DND-41 (cell line): ENCODE data around the gene SUSD6.

Source experiments
- ATAC-seq: fragments of 200-7000 bp; cut with Tn5 transposase; 3 replicates; pipeline ENCODE4 v1.9.1; 2021; ENCODE audit warnings: low read depth; ENCODE audit not compliant: insufficient read depth
- DNase-seq: peaks from one replicate; pipeline ENCODE4 v3.0.0-alpha.2; 2020
- H2AFZ ChIP-seq: 2 replicates; pipeline ENCODE4 v1.6.0; 2012; ENCODE audit warnings: low read depth, low read length
- H3K27ac ChIP-seq: 2 replicates; pipeline ENCODE4 v1.5.1; 2012; ENCODE audit warnings: low read length, inconsistent platforms
- H3K27me3 ChIP-seq: fragments of 200-600 bp; sonication (generic); 2 replicates; pipeline ENCODE4 v1.6.0; 2012; ENCODE audit warnings: low read length, mild to moderate bottlenecking, inconsistent platforms; ENCODE audit not compliant: insufficient read depth, poor library complexity
- H3K36me3 ChIP-seq: 2 replicates; pipeline ENCODE4 v1.5.1; 2012; ENCODE audit warnings: low read length, inconsistent platforms; ENCODE audit not compliant: insufficient read depth
- H3K4me1 ChIP-seq: 2 replicates; pipeline ENCODE4 v1.5.1; 2012; ENCODE audit warnings: mild to moderate bottlenecking, low read length; ENCODE audit not compliant: insufficient read depth
- H3K4me2 ChIP-seq: 2 replicates; pipeline ENCODE4 v1.6.0; 2012; ENCODE audit warnings: mild to moderate bottlenecking, moderate library complexity, low read length, inconsistent platforms; ENCODE audit not compliant: insufficient read depth
- H3K4me3 ChIP-seq, 2 experiments: fragments of 200-600 bp in 1 of 2; shearing (Covaris generic) in 1 of 2; 2 replicates each; pipeline ENCODE4 v1.5.1; 2012 to 2016; ENCODE audit warnings: inconsistent platforms in 2 of 2, low read length in 2 of 2, mild to moderate bottlenecking in 2 of 2, low read depth in 1 of 2, moderate library complexity in 1 of 2
- H3K79me2 ChIP-seq: 2 replicates; pipeline ENCODE4 v1.6.0; 2012; ENCODE audit warnings: low read length, inconsistent platforms; ENCODE audit not compliant: insufficient read depth
- H3K9ac ChIP-seq: 2 replicates; pipeline ENCODE4 v1.6.0; 2012; ENCODE audit warnings: low read depth, mild to moderate bottlenecking, inconsistent platforms, low read length, moderate library complexity
- H3K9me3 ChIP-seq: 2 replicates; pipeline ENCODE4 v1.5.1; 2012; ENCODE audit warnings: low read length, moderate library complexity, mild to moderate bottlenecking, inconsistent platforms; ENCODE audit not compliant: insufficient read depth, severe bottlenecking
- H4K20me1 ChIP-seq: 2 replicates; pipeline ENCODE4 v1.6.0; 2012; ENCODE audit warnings: low read length; ENCODE audit not compliant: insufficient read depth
- EZH2 ChIP-seq: IDR thresholded peaks from 3 replicates; pipeline ENCODE4 v1.6.1; 2012; ENCODE audit warnings: borderline replicate concordance, low read depth, mild to moderate bottlenecking, moderate library complexity, low read length, inconsistent platforms; ENCODE audit not compliant: severe bottlenecking
- TF ChIP-seq, protein P1 (sequence below): IDR thresholded peaks from 2 replicates; pipeline ENCODE4 v1.5.1; 2012; ENCODE audit warnings: borderline replicate concordance, low read length, moderate library complexity, mild to moderate bottlenecking; ENCODE audit not compliant: poor library complexity, severe bottlenecking; ENCODE audit errors: extremely low read depth

Gene SUSD6

DNA sequence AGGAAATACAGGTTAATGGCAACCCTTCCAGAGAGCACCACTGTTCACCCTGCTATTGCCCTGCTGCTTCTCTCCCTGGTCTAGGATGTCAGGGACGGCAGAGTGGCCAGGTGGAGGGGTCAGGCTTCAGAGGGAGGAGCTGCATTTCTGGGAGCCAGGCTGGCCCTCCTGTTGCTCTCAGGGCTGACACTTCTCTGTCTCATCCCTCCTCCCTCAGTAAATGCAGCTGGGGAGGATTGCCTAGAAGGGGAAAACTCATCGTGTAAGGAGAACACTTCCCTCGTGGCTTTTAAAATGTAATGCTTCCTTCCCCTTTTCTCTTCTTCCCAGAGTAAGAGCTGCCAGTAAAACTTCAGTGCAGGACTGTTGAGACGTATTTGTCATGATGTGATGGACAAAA is 20.8 kb downstream of the SUSD6 start:
- no peaks in the 10 kb centered on the region for H3K9me3 ChIP-seq
- no peak overlapping the region for H3K9ac ChIP-seq
- TF ChIP-seq, protein P1, sequence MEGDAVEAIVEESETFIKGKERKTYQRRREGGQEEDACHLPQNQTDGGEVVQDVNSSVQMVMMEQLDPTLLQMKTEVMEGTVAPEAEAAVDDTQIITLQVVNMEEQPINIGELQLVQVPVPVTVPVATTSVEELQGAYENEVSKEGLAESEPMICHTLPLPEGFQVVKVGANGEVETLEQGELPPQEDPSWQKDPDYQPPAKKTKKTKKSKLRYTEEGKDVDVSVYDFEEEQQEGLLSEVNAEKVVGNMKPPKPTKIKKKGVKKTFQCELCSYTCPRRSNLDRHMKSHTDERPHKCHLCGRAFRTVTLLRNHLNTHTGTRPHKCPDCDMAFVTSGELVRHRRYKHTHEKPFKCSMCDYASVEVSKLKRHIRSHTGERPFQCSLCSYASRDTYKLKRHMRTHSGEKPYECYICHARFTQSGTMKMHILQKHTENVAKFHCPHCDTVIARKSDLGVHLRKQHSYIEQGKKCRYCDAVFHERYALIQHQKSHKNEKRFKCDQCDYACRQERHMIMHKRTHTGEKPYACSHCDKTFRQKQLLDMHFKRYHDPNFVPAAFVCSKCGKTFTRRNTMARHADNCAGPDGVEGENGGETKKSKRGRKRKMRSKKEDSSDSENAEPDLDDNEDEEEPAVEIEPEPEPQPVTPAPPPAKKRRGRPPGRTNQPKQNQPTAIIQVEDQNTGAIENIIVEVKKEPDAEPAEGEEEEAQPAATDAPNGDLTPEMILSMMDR = no peak
- TF ChIP-seq EZH2 = no peak
- peaks cover 18% of the 10 kb centered on the region for H4K20me1 ChIP-seq
- no peak overlapping the region for H3K4me2 ChIP-seq
- H3K4me3 ChIP-seq = no peak overlapping the region
- no peaks in the 10 kb centered on the region for H3K4me1 ChIP-seq
- H3K27ac ChIP-seq = no peak overlapping the region
- no peak for ATAC-seq
- peaks cover 19% of the 10 kb centered on the region for H3K79me2 ChIP-seq
- no peak for DNase-seq
- H3K27me3 ChIP-seq = no peaks in the 10 kb centered on the region
- no peak overlapping the region for H2AFZ ChIP-seq
- H3K36me3 ChIP-seq = no peaks in the 10 kb centered on the region

DNA sequence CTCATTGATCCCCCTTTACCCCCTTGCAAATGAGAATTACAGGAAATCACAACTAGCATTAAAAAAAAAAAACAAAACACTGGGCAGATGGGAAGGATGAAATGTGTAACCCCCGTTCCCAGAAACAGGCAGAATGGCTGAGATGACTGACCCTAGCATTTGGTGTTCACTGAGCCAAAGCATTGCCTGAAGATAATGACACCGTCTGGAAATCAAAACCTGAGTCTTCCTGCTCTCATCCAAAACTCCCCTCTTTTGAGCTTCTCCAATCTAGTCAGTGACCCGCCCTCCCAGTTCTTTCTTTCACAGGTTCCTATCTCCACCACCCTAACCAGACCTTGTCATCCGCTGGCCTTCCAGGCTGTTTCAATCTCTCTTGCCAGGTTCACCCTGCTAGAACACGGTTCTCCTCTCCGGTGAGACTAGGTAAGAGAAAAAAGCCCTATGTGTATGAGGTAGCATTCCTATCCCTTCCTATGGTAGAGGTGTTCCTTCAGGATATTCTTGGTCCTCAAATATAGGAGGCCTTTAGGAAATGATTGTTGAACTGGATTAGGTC is 21.3 kb downstream of the SUSD6 start:
- Histone ChIP-seq H3K79me2 (peaks cover 23% of the 10 kb centered on the region), H3K4me2 (no peak overlapping the region), H3K4me1 (no peaks in the 10 kb centered on the region), H4K20me1 (peaks cover 23% of the 10 kb centered on the region), H3K9me3 (no peaks in the 10 kb centered on the region), H3K27ac (no peak overlapping the region), H3K27me3 (no peaks in the 10 kb centered on the region), H3K4me3 (no peak overlapping the region), H3K36me3 (no peaks in the 10 kb centered on the region), H3K9ac (no peak overlapping the region), H2AFZ (no peak overlapping the region)
- no peak for TF ChIP-seq EZH2
- TF ChIP-seq, protein P1 = no peak
- DNase-seq (no peak), ATAC-seq (no peak)

DNA sequence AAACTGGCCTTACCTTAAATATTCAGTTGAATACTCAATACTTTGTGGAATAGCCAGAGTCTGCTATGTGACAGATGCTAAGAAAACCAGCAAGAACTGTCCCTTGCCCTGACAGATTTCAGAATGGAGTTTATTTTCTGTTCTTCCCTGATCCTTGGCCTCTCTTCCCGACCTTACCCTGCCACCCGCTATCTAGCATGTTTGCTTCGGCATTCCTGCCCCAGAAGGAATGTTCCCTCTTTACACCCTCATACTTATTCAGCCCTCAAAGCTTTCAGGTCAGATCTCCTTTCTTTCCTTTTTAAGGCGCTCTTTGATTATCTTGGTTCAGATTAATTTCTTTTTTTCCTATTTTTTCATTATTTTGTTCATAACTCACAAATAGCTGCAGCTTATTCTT is 21.8 kb downstream of the SUSD6 start:
- Histone ChIP-seq H3K9me3 (no peaks in the 10 kb centered on the region), H3K4me3 (no peak overlapping the region), H3K4me1 (no peaks in the 10 kb centered on the region), H3K27ac (no peak overlapping the region), H4K20me1 (peaks cover 25% of the 10 kb centered on the region), H2AFZ (no peak overlapping the region), H3K36me3 (no peaks in the 10 kb centered on the region), H3K27me3 (no peaks in the 10 kb centered on the region), H3K4me2 (no peak overlapping the region), H3K9ac (no peak overlapping the region), H3K79me2 (peaks cover 18% of the 10 kb centered on the region)
- ATAC-seq (no peak), DNase-seq (no peak)
- TF ChIP-seq, protein P1 = no peak
- TF ChIP-seq EZH2 = no peak
